ENCODE measurements around the gene KLHL13. TPM values are rescaled to one million over a fixed set of nuclear protein-coding genes. Genes with fewer than 3 reads are reported as not detected.

The KLHL13 gene
- total and polyA plus RNA-seq, 2 of the 8 experiments (the other 6 are each of a cell fraction or from before 2014, with no cell fraction given), result 6.4 to 12.8 TPM

DNA sequence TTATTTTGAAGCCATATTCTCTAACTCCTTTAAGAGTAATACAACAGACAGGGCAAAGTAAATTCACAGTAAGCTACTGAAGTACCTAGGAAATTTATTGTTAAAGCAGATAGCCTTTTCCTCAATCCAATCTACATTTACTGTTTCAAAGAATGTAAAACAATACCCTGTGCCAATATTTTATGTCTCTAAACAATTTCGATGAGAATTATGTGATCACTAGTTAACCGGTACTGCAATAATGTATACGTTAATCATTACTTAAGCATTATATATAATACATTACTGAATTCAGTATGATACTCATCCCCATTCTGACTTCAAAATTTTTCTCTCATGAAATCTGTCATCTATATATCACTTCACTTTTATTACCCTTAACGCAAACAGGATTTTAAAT is 28.5 kb downstream of the KLHL13 start:
- Histone ChIP-seq H3K9me3 (ENCODE audit: insufficient read depth in 2 of 2, low read depth in 1 of 2, low read length in 1 of 2) (no peaks in the 10 kb centered on the region), H3K4ac (replicated peaks; ENCODE audit: insufficient read length, low read depth, low read length) (no peak overlapping the region), H3K79me1 (ENCODE audit: low read depth, low read length) (no peaks in the 10 kb centered on the region), H3K4me2 (ENCODE audit: insufficient read depth in 1 of 2, low read depth in 2 of 2, low read length in 2 of 2) (no peak overlapping the region), H3K23ac (ENCODE audit: insufficient read length) (no peak overlapping the region), H3K4me3 (ENCODE audit: extremely low read depth in 1 of 4, insufficient read depth in 2 of 4, low read depth in 3 of 4, low read length in 4 of 4) (no peak overlapping the region), H3K4me1 (replicated peaks in 1 of 4; ENCODE audit: control insufficient read depth in 3 of 4, insufficient read depth in 4 of 4, low read length in 3 of 4) (no peaks in the 10 kb centered on the region), H4K8ac (ENCODE audit: extremely low read depth, insufficient read depth, low read length) (no peak overlapping the region), H3K79me2 (ENCODE audit: control insufficient read depth in 1 of 2, insufficient read depth in 2 of 2, low read length in 2 of 2) (no peaks in the 10 kb centered on the region), H3K27ac (ENCODE audit: low read depth, low read length) (no peak overlapping the region), H2BK120ac (replicated peaks; ENCODE audit: low read depth, low read length) (no peak overlapping the region), H3K23me2 (ENCODE audit: low read depth, low read length) (no peaks in the 10 kb centered on the region), H3K36me3 (ENCODE audit: control insufficient read depth in 2 of 4, insufficient read depth in 4 of 4, low read length in 3 of 4) (no peaks in the 10 kb centered on the region), H4K91ac (replicated peaks; ENCODE audit: insufficient read length, low read length) (no peak overlapping the region), H3K9ac (replicated peaks in 1 of 4; ENCODE audit: extremely low read depth in 1 of 4, low read depth in 3 of 4, low read length in 3 of 4) (no peak overlapping the region), H4K20me1 (replicated peaks in 1 of 2; ENCODE audit: control insufficient read depth in 1 of 2, insufficient read depth in 2 of 2, low read length in 2 of 2) (no peaks in the 10 kb centered on the region), H3K18ac (ENCODE audit: extremely low read depth, low read length) (no peak overlapping the region), H3K27me3 (replicated peaks in 1 of 4; ENCODE audit: control insufficient read depth in 3 of 4, extremely low read depth in 1 of 4, insufficient read depth in 3 of 4, low read length in 3 of 4) (no peaks in the 10 kb centered on the region), H2BK15ac (ENCODE audit: low read length) (no peak overlapping the region), H2AK5ac (ENCODE audit: low read depth, low read length) (no peak overlapping the region), H2BK5ac (ENCODE audit: low read depth, low read length) (no peak overlapping the region), H2BK20ac (ENCODE audit: low read length) (no peak overlapping the region), H4K5ac (ENCODE audit: insufficient read length, low read depth, low read length) (no peak overlapping the region), H2AFZ (ENCODE audit: low read length) (no peak overlapping the region), H3K56ac (replicated peaks; ENCODE audit: insufficient read length, low read depth, low read length) (no peak overlapping the region), H3K14ac (ENCODE audit: insufficient read length) (no peak overlapping the region), H2BK12ac (ENCODE audit: low read depth, low read length) (no peak overlapping the region)
- ChIA-PET POLR2A (ENCODE audit: partially characterized antibody) (no interaction called here), CTCF (ENCODE audit: partially characterized antibody) (no interaction called here)
- no peak for DNase-seq (ENCODE audit: low read depth in 1 of 2, low spot score in 2 of 2)
- TF ChIP-seq KDM4A (IDR thresholded peaks at IDR 0.05; ENCODE audit: low read depth, low read length, severe bottlenecking) (no peak), SUZ12 (IDR thresholded peaks at IDR 0.05; ENCODE audit: low read length) (no peak), CHD2 (IDR thresholded peaks at IDR 0.05; ENCODE audit: low read length) (no peak), SIN3A (conservative IDR thresholded peaks at IDR 0.05 in 1 of 2, IDR thresholded peaks at IDR 0.05 in 1 of 2; ENCODE audit: low read depth in 1 of 2, low read length in 2 of 2) (no peak), TCF12 (IDR thresholded peaks at IDR 0.05; ENCODE audit: low read depth, low read length) (no peak), HDAC2 (IDR thresholded peaks at IDR 0.05; ENCODE audit: borderline replicate concordance in 1 of 2, low read depth in 2 of 2, low read length in 2 of 2) (no peak), CBX8 (IDR thresholded peaks at IDR 0.05; ENCODE audit: borderline replicate concordance, low read depth, low read length) (no peak), ASH2L (IDR thresholded peaks at IDR 0.05; ENCODE audit: low read length) (no peak), JUND (IDR thresholded peaks at IDR 0.05; ENCODE audit: low read length) (no peak), RAD21 (IDR thresholded peaks at IDR 0.05 in 1 of 2, conservative IDR thresholded peaks at IDR 0.05 in 1 of 2; ENCODE audit: low read depth in 2 of 2, low read length in 2 of 2) (no peak), RFX5 (IDR thresholded peaks at IDR 0.05; ENCODE audit: borderline replicate concordance, low read depth, low read length) (no peak)
- WGBS, 2 experiments (ENCODE audit: extremely low coverage in 1 of 2, insufficient coverage in 1 of 2, insufficient read length in 1 of 2, insufficient replicate concordance in 2 of 2, low coverage in 1 of 2, low lambda C conversion rate in 2 of 2, missing lambda C conversion rate in 1 of 2), result 95% methylated on average over 4 of the region's 4 CpGs; no CpG with 5 or more reads in 1 of the 2 experiments
- no peak for FAIRE-seq

Measured in H1 (cell line).